Measurements from ENCODE around the gene PRC1.
"Not testable (repeated sequence)": the region's sequence is repeated elsewhere in the genome, so short reads cannot be mapped to it uniquely, and the experiment has no call there.

PRC1 gene

GRCh38 chr15:90994417-90995311, at the start of gene PRC1:
Gene PRC1, minus strand, starts transcription at chr15:90994535. Its CDS starts 118 bp downstream, at chr15:90994417.
- peak; percentile 98 to 99 for DNase-seq

GRCh38 chr15:91043202-91043874, 49.0 kb upstream of the PRC1 start:
- DNase-seq, result no peak

- no peak for DNase-seq
These were observed 46.5 kb upstream of the PRC1 start for GRCh38 chr15:91040856-91041255.

- DNase-seq, result no peak
These were observed 45.7 kb upstream of the PRC1 start for GRCh38 chr15:91039996-91040395.

GRCh38 chr15:91032919-91033803, 38.8 kb upstream of the PRC1 start:
- peak; percentile 56 to 66 for DNase-seq

GRCh38 chr15:91031796-91032195, 37.5 kb upstream of the PRC1 start:
- no peak for DNase-seq

GRCh38 chr15:91027677-91028076, 33.3 kb upstream of the PRC1 start:
- DNase-seq, result no peak

- no peak for DNase-seq
These were observed 29.4 kb upstream of the PRC1 start for GRCh38 chr15:91023720-91024119.

GRCh38 chr15:91022832-91023129, 28.4 kb upstream of the PRC1 start:
- DNase-seq, result no peak

GRCh38 chr15:91022075-91022831, 27.9 kb upstream of the PRC1 start, which contains the start of gene VPS33B:
Gene VPS33B, minus strand, starts transcription at chr15:91022594. Its CDS starts 345 bp downstream, at chr15:91022249.
- DNase-seq, result peak; percentile 81 to 84

- no peak for DNase-seq
These were observed 27.3 kb upstream of the PRC1 start for GRCh38 chr15:91021516-91022074.

GRCh38 chr15:91018158-91018557, 23.8 kb upstream of the PRC1 start:
- DNase-seq, result no peak

- DNase-seq, result no peak
These were observed 23.4 kb upstream of the PRC1 start for GRCh38 chr15:91017716-91018115.

- not testable (repeated sequence) for DNase-seq
These were observed 19.4 kb upstream of the PRC1 start for GRCh38 chr15:91013701-91014100.

GRCh38 chr15:91007266-91007665, 12.9 kb upstream of the PRC1 start:
- no peak for DNase-seq

- no peak for DNase-seq
These were observed 6.9 kb upstream of the PRC1 start for GRCh38 chr15:91001209-91001608.

GRCh38 chr15:90998737-90999136, 4.4 kb upstream of the PRC1 start:
- no peak for DNase-seq

- peak in 1 of 2 donors; percentile 29 for DNase-seq
These were observed 297 bp downstream of the PRC1 start for GRCh38 chr15:90994059-90994416.

- no peak for DNase-seq
These were observed 2.6 kb downstream of the PRC1 start for GRCh38 chr15:90991587-90992285.

GRCh38 chr15:90990446-90990845, 3.9 kb downstream of the PRC1 start:
- DNase-seq, result no peak

- DNase-seq, result no peak
These were observed 5.1 kb downstream of the PRC1 start for GRCh38 chr15:90989040-90989768.

All from stimulated activated CD4-positive, alpha-beta T cell treated with anti-CD3 and anti-CD28 coated beads, Interleukin-2, amount 100 ng/mL, for 24 hours (primary cell).